ENCODE measurements around the gene ATP9A.

DNA sequence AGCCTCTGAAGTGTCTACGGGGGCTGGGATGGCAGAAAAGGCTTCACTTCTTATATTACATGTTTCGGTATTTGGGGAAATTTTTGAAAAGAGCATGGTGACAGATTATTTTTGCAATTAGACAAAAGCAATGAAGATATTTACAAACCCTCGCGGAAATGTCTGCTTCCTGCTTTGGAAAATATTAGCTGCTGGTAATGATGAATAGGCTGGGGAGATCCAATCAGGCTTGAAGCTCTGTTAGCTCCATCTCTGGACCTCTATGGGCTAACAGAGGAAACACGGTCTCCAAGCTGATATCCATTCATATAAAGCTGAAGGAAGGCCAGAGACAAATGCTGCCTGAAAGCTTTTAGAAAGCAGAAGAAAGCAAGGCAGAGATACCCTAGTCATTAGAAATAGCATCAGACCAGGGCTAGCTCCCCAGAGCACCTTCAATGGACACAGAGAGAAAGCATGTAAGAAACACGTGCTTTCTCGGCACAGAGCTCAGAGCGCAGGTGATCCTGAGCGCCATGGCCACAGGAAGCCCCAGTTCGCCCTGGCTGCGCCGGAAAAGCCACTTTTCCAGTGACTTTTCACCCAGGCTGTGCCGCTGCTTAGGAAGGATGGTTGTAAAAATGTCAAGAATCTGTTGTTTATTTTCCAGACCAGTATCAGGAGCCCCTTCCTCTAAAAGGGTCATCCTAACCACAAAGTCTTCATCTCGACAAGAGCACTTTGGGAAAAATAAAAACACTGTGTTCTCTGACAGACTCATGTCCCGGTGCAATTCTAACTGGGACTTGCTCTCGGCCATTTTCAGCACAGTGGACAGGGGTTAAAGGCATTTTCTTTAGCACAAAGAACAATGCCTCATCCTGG, 157.2 kb downstream of the ATP9A start:
- no peak for TF ChIP-seq POLR2AphosphoS5 (IDR thresholded peaks at IDR 0.05; ENCODE audit: low read depth, low read length)
- TF ChIP-seq SIN3A (IDR thresholded peaks at IDR 0.05; ENCODE audit: borderline replicate concordance, insufficient read depth, low read length), result no peak

Data from PFSK-1 (cell line).